ENCODE data around the gene ABCA8.

ABCA8 gene

GRCh38 chr17:68969101-68969500 is 13.9 kb upstream of the ABCA8 start:
- POLR2A ChIA-PET, result no interaction called here
- no peaks in the 10 kb centered on the region for H3K4me1 ChIP-seq (ENCODE audit: control insufficient read depth, insufficient read depth, low read length)
- CTCF ChIA-PET, result interaction anchor here (0.6 to 0.7 kb wide), 2 partner anchors 197 to 276 kb away, joined by 3 to 4 read pairs; no protein-coding TSS in a partner anchor
- H3K4me3 ChIP-seq (ENCODE audit: low read depth, low read length), result no peak overlapping the region
- no peaks in the 10 kb centered on the region for H3K9me3 ChIP-seq (ENCODE audit: control insufficient read depth, insufficient read depth, low read depth, low read length)
- H3K27ac ChIP-seq (ENCODE audit: extremely low read depth, low read depth, low read length), result no peak overlapping the region
- no peaks in the 10 kb centered on the region for H3K36me3 ChIP-seq (ENCODE audit: control insufficient read depth in 2 of 2, insufficient read depth in 1 of 2, low read length in 2 of 2)
- TF ChIP-seq GLIS1 (tag by site-specific recombination; IDR thresholded peaks at IDR 0.05), result no peak
- TF ChIP-seq ZBTB8A (tag by site-specific recombination; IDR thresholded peaks at IDR 0.05), result no peak
- TF ChIP-seq ZNF423 (tag by site-specific recombination; IDR thresholded peaks at IDR 0.05), result no peak
- TF ChIP-seq ZNF658 (tag by site-specific recombination; IDR thresholded peaks at IDR 0.05), result no peak
- TF ChIP-seq ZNF426 (tag by site-specific recombination; IDR thresholded peaks at IDR 0.05), result no peak
- TF ChIP-seq HOXD13 (CRISPR knock-in tag; IDR thresholded peaks at IDR 0.05; ENCODE audit: borderline replicate concordance), result no peak

GRCh38 chr17:68963958-68964357 is 8.8 kb upstream of the ABCA8 start:
- no peaks in the 10 kb centered on the region for H3K36me3 ChIP-seq (ENCODE audit: control insufficient read depth in 2 of 2, insufficient read depth in 1 of 2, low read length in 2 of 2)
- H3K9me3 ChIP-seq (ENCODE audit: control insufficient read depth, insufficient read depth, low read depth, low read length), result no peaks in the 10 kb centered on the region
- TF ChIP-seq ZSCAN23 (tag by site-specific recombination; IDR thresholded peaks at IDR 0.05), result no peak
- TF ChIP-seq ZSCAN5A (tag by site-specific recombination; IDR thresholded peaks at IDR 0.05), result no peak
- TF ChIP-seq ZNF280D (tag by site-specific recombination; IDR thresholded peaks at IDR 0.05), result no peak
- no peak for TF ChIP-seq ZNF623 (tag by site-specific recombination; IDR thresholded peaks at IDR 0.05)
- TF ChIP-seq ZNF341 (tag by site-specific recombination; IDR thresholded peaks at IDR 0.05; ENCODE audit: low read depth), result no peak
- TF ChIP-seq ZNF558 (tag by site-specific recombination; IDR thresholded peaks at IDR 0.05), result no peak
- TF ChIP-seq ZNF202 (tag by site-specific recombination; IDR thresholded peaks at IDR 0.05; ENCODE audit: borderline replicate concordance), result no peak
- no peak for TF ChIP-seq ZNF23 (tag by site-specific recombination; IDR thresholded peaks at IDR 0.05; ENCODE audit: borderline replicate concordance)
- ChIA-PET CTCF (no interaction called here), POLR2A (no interaction called here)
- no peaks in the 10 kb centered on the region for H3K4me1 ChIP-seq (ENCODE audit: control insufficient read depth, insufficient read depth, low read length)
- no peak overlapping the region for H3K4me3 ChIP-seq (ENCODE audit: low read depth, low read length)
- no peak overlapping the region for H3K27ac ChIP-seq (ENCODE audit: extremely low read depth, low read depth, low read length)

- Histone ChIP-seq H3K4me1 (ENCODE audit: control insufficient read depth, insufficient read depth, low read length) (no peaks in the 10 kb centered on the region), H3K9me3 (ENCODE audit: control insufficient read depth, insufficient read depth, low read depth, low read length) (no peaks in the 10 kb centered on the region), H3K4me3 (ENCODE audit: low read depth, low read length) (no peak overlapping the region), H3K27ac (ENCODE audit: extremely low read depth, low read depth, low read length) (no peak overlapping the region), H3K36me3 (ENCODE audit: control insufficient read depth in 2 of 2, insufficient read depth in 1 of 2, low read length in 2 of 2) (no peaks in the 10 kb centered on the region)
- POLR2A ChIA-PET, result no interaction called here
- CTCF ChIA-PET, result interaction anchor here (0.6 kb wide), 1 partner anchor 347 kb away, joined by 3 read pairs; no protein-coding TSS in a partner anchor
- TF ChIP-seq ZNF354C (tag by site-specific recombination; IDR thresholded peaks at IDR 0.05; ENCODE audit: borderline replicate concordance, low read depth) (no peak), ZNF510 (tag by site-specific recombination; IDR thresholded peaks at IDR 0.05; ENCODE audit: insufficient replicate concordance) (no peak), ZNF645 (tag by site-specific recombination; IDR thresholded peaks at IDR 0.05) (no peak), ZNF223 (tag by site-specific recombination; IDR thresholded peaks at IDR 0.05) (no peak), ZNF26 (tag by site-specific recombination; IDR thresholded peaks at IDR 0.05) (no peak), ZBTB1 (tag by site-specific recombination; IDR thresholded peaks at IDR 0.05) (no peak), ZNF311 (tag by site-specific recombination; IDR thresholded peaks at IDR 0.05; ENCODE audit: borderline replicate concordance) (no peak), ZSCAN16 (tag by site-specific recombination; IDR thresholded peaks at IDR 0.05) (no peak), CTCF (tag by site-specific recombination; IDR thresholded peaks at IDR 0.05) (no peak)
These were observed 6.2 kb upstream of the ABCA8 start for GRCh38 chr17:68961214-68961882.

Data from HEK293 (cell line).